ENCODE measurements around the gene JDP2.
"Not testable (repeated sequence)": the region's sequence is repeated elsewhere in the genome, so short reads cannot be mapped to it uniquely, and the experiment has no call there.

The JDP2 gene

DNA sequence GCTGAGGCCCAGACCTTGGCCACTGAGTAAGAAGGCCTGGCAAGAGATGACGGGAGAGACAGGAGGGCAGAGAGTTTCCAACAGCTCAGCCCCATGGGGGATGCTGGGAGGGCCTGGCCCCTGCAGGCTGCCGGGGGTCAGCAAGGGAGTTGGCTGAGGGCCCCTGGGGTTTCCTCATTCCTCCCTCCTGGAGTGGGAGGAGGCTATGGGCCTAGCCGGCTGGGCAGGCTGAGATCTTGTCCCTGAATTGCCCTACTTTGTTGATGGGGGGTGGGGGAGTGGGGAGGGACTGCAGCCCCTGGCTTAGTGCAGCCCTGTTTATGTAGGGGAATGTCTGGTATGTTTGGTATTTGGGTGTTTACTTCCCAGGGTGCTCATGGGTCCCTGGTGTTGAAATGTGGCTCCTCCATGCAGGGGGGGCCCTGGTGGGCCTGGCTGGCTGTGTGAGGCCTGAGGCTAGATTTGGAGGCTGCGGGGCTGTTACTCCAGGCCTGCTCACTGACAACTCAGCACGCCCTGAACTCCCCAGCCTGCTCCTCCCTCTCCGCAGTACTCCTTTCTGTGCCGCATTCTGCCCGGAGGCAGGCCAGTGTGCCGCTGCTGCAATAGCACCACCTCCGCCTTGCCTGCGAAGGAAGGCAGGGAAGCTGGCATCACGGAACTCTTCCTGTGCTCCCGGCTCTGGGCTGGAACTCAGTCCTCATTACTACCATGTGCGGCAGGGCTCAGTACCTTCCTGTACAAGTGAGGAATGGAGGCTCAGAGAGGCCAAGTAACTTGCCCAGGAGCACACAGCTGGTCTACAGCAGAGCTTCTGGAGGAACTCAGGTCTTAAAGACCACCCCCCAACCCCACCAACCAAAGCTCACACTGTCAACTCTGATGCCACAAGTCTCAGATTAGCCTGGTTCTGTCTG is 25.3 kb downstream of the JDP2 start:
- in situ Hi-C loops (cut with HindIII; ENCODE audit: low sequenced_read_pairs), result no loop called here

GRCh38 chr14:75453817-75454434 is 26.1 kb downstream of the JDP2 start:
- in situ Hi-C loops (cut with HindIII; ENCODE audit: low sequenced_read_pairs), result no loop called here

DNA sequence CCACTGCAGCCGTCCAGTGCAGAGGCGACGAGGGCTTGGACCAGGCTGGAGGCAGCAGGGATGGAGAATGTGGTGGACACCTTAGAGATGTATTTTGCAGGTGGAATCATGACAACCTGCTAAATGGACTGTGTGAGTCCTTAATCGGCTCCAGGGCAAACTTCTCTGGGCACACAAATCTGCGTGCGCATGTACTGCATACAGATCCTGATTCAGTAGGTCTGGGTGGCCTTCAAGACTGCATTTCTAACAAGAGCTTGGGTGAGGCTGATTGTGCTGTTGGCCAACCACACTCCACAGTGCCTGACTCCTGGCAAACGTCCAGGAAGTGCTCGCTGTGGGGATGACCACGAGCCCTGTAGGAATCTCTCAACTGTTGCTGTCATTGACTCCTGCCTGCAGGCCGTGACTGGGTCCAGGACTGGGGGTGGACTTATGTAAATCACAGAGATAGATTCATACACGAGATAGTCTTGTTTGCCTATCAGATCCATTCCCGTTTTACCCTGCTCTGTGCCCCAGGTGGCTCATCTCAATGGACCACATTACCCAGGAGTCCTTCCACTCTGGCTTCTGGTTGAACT is 27.2 kb downstream of the JDP2 start:
- in situ Hi-C loops (cut with HindIII; ENCODE audit: low sequenced_read_pairs), result no loop called here

GRCh38 chr14:75456069-75456996 is 28.5 kb downstream of the JDP2 start:
- in situ Hi-C loops (cut with HindIII; ENCODE audit: low sequenced_read_pairs), result no loop called here

DNA sequence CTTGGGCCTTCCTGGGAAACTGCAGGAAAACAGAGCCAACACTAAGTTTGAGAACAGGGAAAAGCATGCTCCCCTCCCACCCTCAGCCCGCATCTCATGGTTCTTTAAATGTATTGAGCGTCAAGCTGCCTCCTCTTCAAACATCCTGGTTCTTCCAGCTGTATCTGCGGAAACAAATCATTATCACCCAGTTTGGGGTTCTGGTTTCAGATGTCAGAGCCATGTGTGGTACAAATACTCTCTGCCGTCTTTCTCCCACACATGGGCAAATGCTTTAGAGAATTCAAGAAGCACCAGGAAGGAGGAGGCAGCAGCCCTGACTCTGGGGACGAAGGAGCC is 29.1 kb downstream of the JDP2 start:
- in situ Hi-C loops (cut with HindIII; ENCODE audit: low sequenced_read_pairs), result no loop called here

- in situ Hi-C loops (cut with HindIII; ENCODE audit: low sequenced_read_pairs), result no loop called here
Observed at GRCh38 chr14:75457648-75458165, 29.9 kb downstream of the JDP2 start.

- in situ Hi-C loops (cut with HindIII; ENCODE audit: low sequenced_read_pairs), result no loop called here
Observed at GRCh38 chr14:75458305-75458704, 30.5 kb downstream of the JDP2 start.

- in situ Hi-C loops (cut with HindIII; ENCODE audit: low sequenced_read_pairs), result no loop called here
Observed at GRCh38 chr14:75459099-75459741, 31.4 kb downstream of the JDP2 start.

DNA sequence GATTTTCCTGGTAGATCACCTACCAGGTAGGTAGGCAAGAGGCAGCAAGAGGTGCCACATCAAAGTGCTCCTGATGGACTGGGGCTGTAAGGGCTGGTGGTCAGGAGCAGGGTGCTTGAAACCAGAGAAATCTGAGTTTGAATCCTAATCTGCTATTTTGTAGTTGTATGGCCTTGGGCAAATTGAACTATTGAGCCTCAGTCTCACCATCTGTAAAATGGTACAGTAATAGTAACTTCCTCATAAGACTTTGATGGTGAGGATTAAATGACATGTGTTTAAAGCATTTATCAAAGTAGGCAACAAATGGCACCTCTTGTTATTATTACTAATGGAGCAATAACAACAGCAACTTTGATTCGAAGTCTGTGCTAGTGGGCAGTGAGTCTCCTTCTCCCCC is 32.0 kb downstream of the JDP2 start:
- in situ Hi-C loops (cut with HindIII; ENCODE audit: low sequenced_read_pairs), result no loop called here

GRCh38 chr14:75460394-75460793 is 32.6 kb downstream of the JDP2 start:
- in situ Hi-C loops (cut with HindIII; ENCODE audit: low sequenced_read_pairs), result no loop called here

DNA sequence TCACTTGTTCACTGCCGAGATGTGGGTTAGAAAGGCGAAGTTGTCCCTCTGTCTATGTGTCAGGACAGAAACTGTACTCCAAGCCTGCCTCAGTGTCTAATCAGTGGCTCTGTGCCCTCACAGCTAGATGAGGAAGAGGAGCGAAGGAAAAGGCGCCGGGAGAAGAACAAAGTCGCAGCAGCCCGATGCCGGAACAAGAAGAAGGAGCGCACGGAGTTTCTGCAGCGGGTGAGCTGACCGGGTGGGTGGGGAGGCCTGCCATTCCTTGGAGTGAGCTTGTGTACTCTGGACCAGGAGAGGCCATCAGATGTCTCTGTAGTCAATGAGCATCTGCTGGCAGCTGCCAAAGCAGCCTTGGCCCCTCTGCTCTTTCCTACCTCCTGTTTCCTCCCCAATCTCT is 33.5 kb downstream of the JDP2 start:
- in situ Hi-C loops (cut with HindIII; ENCODE audit: low sequenced_read_pairs), result no loop called here

GRCh38 chr14:75461755-75462349 is 34.0 kb downstream of the JDP2 start:
- in situ Hi-C loops (cut with HindIII; ENCODE audit: low sequenced_read_pairs), result no loop called here

DNA sequence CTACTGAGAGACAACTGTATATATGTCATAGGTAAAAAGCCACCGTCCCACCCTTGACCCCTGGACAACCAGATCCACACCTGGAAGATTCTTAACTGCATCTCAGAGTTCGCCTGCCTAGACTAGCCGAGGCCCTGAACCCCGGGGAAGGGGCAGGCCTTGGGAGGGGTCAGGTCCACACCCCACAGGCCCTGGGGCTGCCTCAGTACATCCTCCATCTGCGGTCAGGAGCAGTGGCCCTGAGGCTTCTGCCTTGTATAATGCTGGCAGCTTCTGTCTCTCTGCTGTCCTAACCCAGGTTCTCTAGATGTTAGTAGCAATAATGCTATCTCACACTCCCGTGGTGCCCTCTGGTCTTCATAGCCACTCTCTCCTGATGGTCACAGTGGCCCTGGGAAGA is 36.8 kb downstream of the JDP2 start:
- in situ Hi-C loops (cut with HindIII; ENCODE audit: low sequenced_read_pairs), result loop anchor here (5.0 kb wide), 1 partner anchor 32 kb away; no protein-coding TSS in a partner anchor

- in situ Hi-C loops (cut with HindIII; ENCODE audit: low sequenced_read_pairs), result loop anchor here (5.0 kb wide), 1 partner anchor 35 kb away; no protein-coding TSS in a partner anchor
Observed at GRCh38 chr14:75467763-75468162, 39.9 kb downstream of the JDP2 start.

- in situ Hi-C loops (cut with HindIII; ENCODE audit: low sequenced_read_pairs), result loop anchor here (5.0 kb wide), 1 partner anchor 37 kb away; no protein-coding TSS in a partner anchor
Observed at GRCh38 chr14:75469164-75469563, 41.3 kb downstream of the JDP2 start.

DNA sequence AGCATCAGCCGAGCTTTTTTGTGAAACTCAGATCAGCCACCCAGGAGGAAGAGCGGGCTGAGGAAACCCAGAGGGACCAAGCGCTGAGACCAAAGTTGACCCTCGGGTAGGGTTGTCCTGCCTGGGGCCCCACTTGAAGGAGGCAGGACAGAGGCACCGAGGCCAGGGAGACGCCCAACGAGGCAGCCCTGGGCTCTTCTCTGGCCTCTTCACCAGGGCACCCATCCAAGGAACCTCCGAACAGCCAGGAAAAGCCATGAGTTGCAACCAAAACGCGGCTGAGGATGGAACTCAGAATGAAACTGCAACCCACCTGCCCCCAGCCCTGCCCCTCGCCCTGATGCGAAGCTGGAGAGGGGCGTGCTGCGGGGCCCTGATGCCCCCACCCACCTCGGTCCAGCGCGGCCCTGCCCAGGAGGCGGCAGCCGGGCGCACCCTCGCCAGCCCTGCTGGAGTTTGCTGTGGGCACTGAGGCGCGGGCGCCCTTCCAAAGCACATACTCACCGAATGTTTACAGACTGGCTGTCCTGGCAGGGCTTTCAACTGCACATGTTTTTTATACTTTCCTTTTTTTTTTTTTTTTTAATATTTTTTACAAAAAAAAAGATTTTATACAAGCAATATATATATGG is 41.9 kb downstream of the JDP2 start:
- in situ Hi-C loops (cut with HindIII; ENCODE audit: low sequenced_read_pairs), result loop anchor here (5.0 kb wide), 1 partner anchor 37 kb away; no protein-coding TSS in a partner anchor

DNA sequence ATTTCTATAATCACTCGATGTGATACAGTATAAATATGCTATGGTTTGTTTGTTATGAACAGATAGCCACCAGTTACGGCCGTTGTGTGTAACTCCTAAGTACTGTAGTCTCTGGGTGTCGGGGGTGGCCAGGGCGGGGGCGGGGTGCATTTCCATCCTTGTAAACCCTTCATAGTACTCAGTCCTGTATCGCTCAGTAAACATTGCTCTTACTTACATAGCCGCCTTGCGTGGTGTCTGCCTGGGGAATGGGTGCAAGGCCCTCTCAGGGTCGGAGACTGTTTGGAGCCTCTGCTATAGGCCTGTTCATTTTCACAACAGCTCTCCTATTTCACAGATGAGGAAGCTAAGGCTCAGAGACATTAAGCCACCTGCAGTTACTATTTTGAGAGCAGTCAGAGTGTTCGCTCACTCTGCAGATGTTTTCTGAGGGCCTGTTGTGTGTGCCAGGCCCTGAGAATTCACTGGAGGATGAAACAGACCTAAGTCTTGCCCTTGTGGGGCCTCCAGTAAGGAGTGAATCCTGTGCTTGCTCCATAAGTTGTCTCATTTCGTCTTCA is 42.5 kb downstream of the JDP2 start:
- in situ Hi-C loops (cut with HindIII; ENCODE audit: low sequenced_read_pairs), result no loop called here

GRCh38 chr14:75471059-75471458 is 43.2 kb downstream of the JDP2 start:
- in situ Hi-C loops (cut with HindIII; ENCODE audit: low sequenced_read_pairs), result no loop called here

GRCh38 chr14:75474127-75474526 is 46.3 kb downstream of the JDP2 start:
- in situ Hi-C loops (cut with HindIII; ENCODE audit: low sequenced_read_pairs), result not testable (repeated sequence)

Measured in DLD1 (cell line).